KOPT-K1 (cell line): ENCODE results near the gene RGS7.
"Not testable (repeated sequence)": the region's sequence is repeated elsewhere in the genome, so short reads cannot be mapped to it uniquely, and the experiment has no call there.

Experiments used
- H3K27ac ChIP-seq: fragments of 200-600 bp; sonication (generic); 2 replicates; pipeline ENCODE4 v1.5.1; 2016; ENCODE audit warnings: antibody characterized with exemption, mild to moderate bottlenecking, low read depth, low read length; ENCODE audit not compliant: poor library complexity, severe bottlenecking
- H3K36me3 ChIP-seq: fragments of 200-600 bp; sonication (generic); 2 replicates; pipeline ENCODE4 v1.5.1; 2017; ENCODE audit warnings: antibody characterized with exemption, mild to moderate bottlenecking, low read length, moderate library complexity; ENCODE audit not compliant: insufficient read depth
- H3K9me3 ChIP-seq: fragments of 200-600 bp; sonication (generic); 2 replicates; pipeline ENCODE4 v1.5.1; 2017; ENCODE audit warnings: antibody characterized with exemption, low read length, mild to moderate bottlenecking; ENCODE audit not compliant: insufficient read depth, poor library complexity, severe bottlenecking

Gene RGS7

DNA sequence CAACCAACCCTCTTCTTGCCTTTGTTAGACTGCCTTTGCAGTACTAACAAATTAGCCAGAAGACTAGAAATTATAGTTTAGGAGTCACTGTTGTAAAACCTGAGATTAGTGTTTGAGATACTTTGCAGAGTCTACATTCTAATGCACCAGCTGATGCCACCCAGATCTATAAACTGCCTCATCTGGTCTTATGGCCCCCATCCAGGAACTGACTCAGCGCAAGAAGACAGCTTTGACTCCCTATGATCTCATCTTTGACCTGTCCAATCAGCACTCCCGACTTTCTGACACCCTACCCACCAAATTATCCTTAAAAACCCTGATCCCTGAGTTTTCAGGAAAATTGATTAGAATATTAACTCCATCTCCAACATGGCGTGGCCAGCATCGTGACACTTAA lies 334.6 kb downstream of the RGS7 start:
- H3K36me3 ChIP-seq = no peaks in the 10 kb centered on the region

GRCh38 chr1:241020851-241021697 lies 335.9 kb downstream of the RGS7 start:
- no peaks in the 10 kb centered on the region for H3K36me3 ChIP-seq
- no peaks in the 10 kb centered on the region for H3K9me3 ChIP-seq
- H3K27ac ChIP-seq = no peak overlapping the region

More for the DNA sequence above, 334.6 kb downstream of the RGS7 start:
- Histone ChIP-seq H3K9me3 (no peaks in the 10 kb centered on the region), H3K27ac (no peak overlapping the region)

GRCh38 chr1:241012708-241013340 lies 344.2 kb downstream of the RGS7 start:
- no peak overlapping the region for H3K27ac ChIP-seq
- no peaks in the 10 kb centered on the region for H3K9me3 ChIP-seq
- no peaks in the 10 kb centered on the region for H3K36me3 ChIP-seq

DNA sequence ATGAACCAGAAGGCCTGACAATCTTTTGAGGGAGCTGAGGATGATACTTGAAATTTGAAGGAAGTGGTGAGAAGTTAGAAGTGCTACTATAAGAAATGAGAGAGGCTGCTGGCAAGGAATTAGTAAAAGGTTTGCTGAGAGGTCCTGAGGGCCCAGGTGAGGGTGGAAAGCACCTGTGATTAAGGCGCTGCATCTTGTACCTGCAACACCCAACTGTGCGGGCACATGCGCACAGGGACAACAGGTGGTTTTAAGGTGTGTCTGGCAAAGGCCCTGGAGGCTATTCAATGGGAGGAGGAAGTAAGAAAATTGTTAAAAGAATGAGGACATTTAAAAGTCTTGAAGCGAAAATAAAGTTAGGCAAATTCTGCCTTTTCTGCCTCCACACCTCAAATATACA lies 349.3 kb downstream of the RGS7 start:
- Histone ChIP-seq H3K9me3 (no peaks in the 10 kb centered on the region), H3K36me3 (no peaks in the 10 kb centered on the region), H3K27ac (no peak overlapping the region)

GRCh38 chr1:240999826-241000225 lies 357.2 kb downstream of the RGS7 start:
- no peaks in the 10 kb centered on the region for H3K36me3 ChIP-seq
- no peak overlapping the region for H3K27ac ChIP-seq
- H3K9me3 ChIP-seq = no peaks in the 10 kb centered on the region

DNA sequence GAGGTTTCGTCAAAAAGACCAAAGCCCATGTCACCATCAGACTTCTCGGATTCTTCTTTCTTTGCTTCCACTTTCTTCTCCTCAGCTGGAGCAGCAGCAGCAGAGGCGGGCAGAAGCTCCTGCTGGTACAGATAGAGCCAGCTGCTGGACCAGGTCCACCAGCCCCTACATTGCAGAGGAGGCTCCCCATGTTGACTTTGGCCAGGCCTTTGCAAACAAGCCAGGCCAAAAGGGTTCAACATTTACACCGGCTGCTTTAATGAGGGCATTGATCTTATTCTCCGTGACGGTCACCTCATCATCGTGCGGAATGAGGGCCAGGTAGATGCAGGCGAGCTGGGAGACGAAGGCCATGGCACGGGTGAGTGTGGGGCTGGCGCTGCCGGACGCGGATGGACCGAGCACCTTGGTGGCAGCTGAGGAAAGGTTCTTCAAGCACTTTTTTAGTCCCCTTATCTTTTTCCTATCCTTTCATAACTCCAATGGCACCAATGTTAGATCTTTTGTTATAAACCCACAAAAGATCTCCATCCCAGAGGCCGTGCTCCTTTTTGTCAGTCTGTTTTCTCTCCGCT lies 358.5 kb downstream of the RGS7 start:
- Histone ChIP-seq H3K9me3 (no peaks in the 10 kb centered on the region), H3K36me3 (no peaks in the 10 kb centered on the region), H3K27ac (no peak overlapping the region)

- no peaks in the 10 kb centered on the region for H3K36me3 ChIP-seq
- H3K9me3 ChIP-seq = no peaks in the 10 kb centered on the region
- H3K27ac ChIP-seq = no peak overlapping the region
Measured at GRCh38 chr1:240998024-240998423, 359.0 kb downstream of the RGS7 start.

DNA sequence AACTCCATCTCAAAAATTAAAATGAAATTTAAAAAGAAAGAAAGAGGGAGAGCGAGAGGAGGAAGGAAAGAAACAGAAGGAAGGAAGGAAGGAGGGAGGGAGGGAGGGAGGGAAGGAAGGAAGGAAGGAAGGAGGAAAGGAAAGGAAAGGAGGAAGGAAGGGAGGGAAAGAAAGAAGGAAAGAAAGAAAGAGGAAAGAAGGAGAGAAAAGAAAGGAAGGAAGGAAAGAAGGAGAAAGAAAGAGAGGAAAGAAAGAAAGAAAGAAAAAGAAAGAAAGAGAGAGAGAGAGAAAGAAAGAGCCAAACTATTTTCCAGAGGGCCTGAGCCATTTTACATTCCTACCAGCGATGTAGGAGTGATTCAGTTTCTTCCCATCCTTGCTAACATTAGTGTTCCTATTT lies 364.0 kb downstream of the RGS7 start:
- Histone ChIP-seq H3K27ac (no peak overlapping the region), H3K9me3 (no peaks in the 10 kb centered on the region)

GRCh38 chr1:240991230-240991629 lies 365.8 kb downstream of the RGS7 start:
- Histone ChIP-seq H3K27ac (no peak overlapping the region), H3K36me3 (no peaks in the 10 kb centered on the region), H3K9me3 (no peaks in the 10 kb centered on the region)

More for the DNA sequence above, 364.0 kb downstream of the RGS7 start:
- no peaks in the 10 kb centered on the region for H3K36me3 ChIP-seq

GRCh38 chr1:240987928-240988327 lies 369.1 kb downstream of the RGS7 start:
- Histone ChIP-seq H3K36me3 (no peaks in the 10 kb centered on the region), H3K9me3 (no peaks in the 10 kb centered on the region), H3K27ac (no peak overlapping the region)

GRCh38 chr1:240985081-240985480 lies 371.9 kb downstream of the RGS7 start:
- Histone ChIP-seq H3K36me3 (no peaks in the 10 kb centered on the region), H3K27ac (no peak overlapping the region)

GRCh38 chr1:240980342-240980741 lies 376.7 kb downstream of the RGS7 start:
- no peaks in the 10 kb centered on the region for H3K9me3 ChIP-seq
- no peaks in the 10 kb centered on the region for H3K36me3 ChIP-seq
- no peak overlapping the region for H3K27ac ChIP-seq

More at GRCh38 chr1:240985081-240985480, 371.9 kb downstream of the RGS7 start:
- no peaks in the 10 kb centered on the region for H3K9me3 ChIP-seq

DNA sequence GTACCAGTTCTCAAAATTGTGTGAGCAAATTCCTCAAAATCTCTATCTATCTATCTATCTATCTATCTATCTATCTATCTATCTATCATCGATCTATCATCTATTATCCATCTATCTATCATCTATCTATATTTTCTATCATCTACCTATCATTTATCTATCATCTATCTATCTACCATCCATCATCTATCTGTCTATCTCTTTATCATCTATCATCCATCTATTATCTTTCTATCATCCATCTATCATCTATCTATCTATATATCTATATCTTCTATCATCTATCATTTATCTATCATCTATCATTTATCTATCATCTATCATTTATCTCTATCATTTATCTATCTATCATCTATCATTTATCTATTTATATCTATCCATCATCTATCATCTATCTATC lies 380.3 kb downstream of the RGS7 start:
- no peaks in the 10 kb centered on the region for H3K9me3 ChIP-seq
- H3K27ac ChIP-seq = no peak overlapping the region
- H3K36me3 ChIP-seq = no peaks in the 10 kb centered on the region

DNA sequence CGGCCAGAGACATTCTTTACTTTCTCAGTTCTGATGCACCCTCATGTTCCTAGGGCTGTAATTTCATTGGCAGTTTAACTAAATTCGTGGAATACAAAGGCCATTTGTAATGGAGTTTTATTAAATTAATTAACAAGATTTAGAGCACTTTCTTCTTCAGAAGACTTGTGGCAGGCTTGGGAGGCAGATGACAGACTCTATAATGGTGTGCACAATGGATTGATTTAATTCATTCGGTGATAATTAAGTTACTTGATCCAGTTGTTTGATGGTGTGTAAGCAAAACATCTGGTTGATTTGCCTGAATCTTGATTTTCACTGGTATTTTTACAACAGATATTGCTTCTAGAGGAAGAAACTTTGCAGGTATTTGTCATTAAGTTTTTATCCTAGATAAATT lies 383.1 kb downstream of the RGS7 start:
- Histone ChIP-seq H3K27ac (no peak overlapping the region), H3K9me3 (no peaks in the 10 kb centered on the region), H3K36me3 (no peaks in the 10 kb centered on the region)

- H3K36me3 ChIP-seq, H3K27ac ChIP-seq, H3K9me3 ChIP-seq: not testable (repeated sequence)
Measured at GRCh38 chr1:240972059-240972458, 384.9 kb downstream of the RGS7 start.
